Kidney glomerular epithelial cell (primary cell): ENCODE data around the gene SQSTM1.

Experiments
- DNase-seq: peaks from one replicate; lab custom pipeline; 2025; lab: John Stamatoyannopoulos, UW

The SQSTM1 gene

GRCh38 chr5:179795049-179795862, 25.4 kb upstream of the SQSTM1 start:
- no peak for DNase-seq

GRCh38 chr5:179795863-179796833, 24.6 kb upstream of the SQSTM1 start:
- peak; percentile 78 for DNase-seq

GRCh38 chr5:179796877-179797608, 23.7 kb upstream of the SQSTM1 start:
- DNase-seq: no peak

- DNase-seq: no peak
Observed at GRCh38 chr5:179797741-179798140, 23.0 kb upstream of the SQSTM1 start.

- DNase-seq: no peak
Observed at GRCh38 chr5:179798144-179798770, 22.4 kb upstream of the SQSTM1 start.

GRCh38 chr5:179798771-179799643, 21.7 kb upstream of the SQSTM1 start:
- no peak for DNase-seq

GRCh38 chr5:179799644-179799973, 21.1 kb upstream of the SQSTM1 start:
- no peak for DNase-seq

- no peak for DNase-seq
Observed at GRCh38 chr5:179800071-179800695, 20.5 kb upstream of the SQSTM1 start.

GRCh38 chr5:179800696-179801201, 20.0 kb upstream of the SQSTM1 start:
- DNase-seq: no peak

- DNase-seq: no peak
Observed at GRCh38 chr5:179801304-179802206, 19.1 kb upstream of the SQSTM1 start.

- no peak for DNase-seq
Observed at GRCh38 chr5:179802207-179802883, 18.4 kb upstream of the SQSTM1 start.

GRCh38 chr5:179802950-179803562, 17.6 kb upstream of the SQSTM1 start:
- no peak for DNase-seq

GRCh38 chr5:179803651-179804554, 16.8 kb upstream of the SQSTM1 start:
- peak; percentile 36 for DNase-seq

GRCh38 chr5:179804555-179804947, 16.2 kb upstream of the SQSTM1 start:
- no peak for DNase-seq

- DNase-seq: no peak
Observed at GRCh38 chr5:179805070-179805528, 15.6 kb upstream of the SQSTM1 start.

GRCh38 chr5:179805529-179806249, 15.0 kb upstream of the SQSTM1 start:
- DNase-seq: no peak
